GM04504 (cell line): Measurements from ENCODE around the gene CCDC141.

Experiments
- DNase-seq: peaks from one replicate; pipeline ENCODE4 v3.0.0-alpha.2; 2012; ENCODE audit warnings: low read depth

The CCDC141 gene

GRCh38 chr2:178978667-178979066 lies 71.3 kb downstream of the CCDC141 start:
- DNase-seq, result no peak

- DNase-seq, result no peak
Measured at GRCh38 chr2:178976351-178976750, 73.6 kb downstream of the CCDC141 start.

DNA sequence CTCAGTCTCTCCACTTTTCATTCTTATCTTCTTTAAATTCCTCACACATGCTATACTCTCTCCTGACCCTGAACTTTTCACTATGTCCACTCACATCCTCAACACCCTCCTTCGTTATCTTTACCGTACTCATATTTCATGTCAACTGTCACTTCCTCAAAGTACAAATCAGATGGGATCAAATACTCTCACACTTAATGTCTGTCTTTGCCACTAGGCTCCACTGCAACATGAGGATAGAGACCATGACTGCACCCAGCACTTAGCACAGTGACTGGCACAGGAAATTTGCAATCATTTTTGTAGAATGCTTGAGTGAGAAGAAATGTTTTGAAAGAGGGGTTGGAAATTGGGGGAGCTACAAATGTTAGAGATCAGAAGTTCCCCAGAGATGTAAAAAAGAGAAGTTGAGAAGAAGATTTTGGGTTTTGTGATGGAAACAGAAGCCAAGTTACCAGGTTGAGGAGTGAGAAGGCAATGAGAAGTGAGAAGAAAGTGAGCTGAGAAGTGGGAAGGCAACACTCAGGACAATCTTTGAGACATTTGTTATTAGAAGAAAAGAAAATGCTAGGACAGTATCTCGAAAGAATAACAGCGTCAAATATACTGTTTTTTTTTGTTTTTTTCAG lies 87.0 kb downstream of the CCDC141 start:
- DNase-seq, result no peak

DNA sequence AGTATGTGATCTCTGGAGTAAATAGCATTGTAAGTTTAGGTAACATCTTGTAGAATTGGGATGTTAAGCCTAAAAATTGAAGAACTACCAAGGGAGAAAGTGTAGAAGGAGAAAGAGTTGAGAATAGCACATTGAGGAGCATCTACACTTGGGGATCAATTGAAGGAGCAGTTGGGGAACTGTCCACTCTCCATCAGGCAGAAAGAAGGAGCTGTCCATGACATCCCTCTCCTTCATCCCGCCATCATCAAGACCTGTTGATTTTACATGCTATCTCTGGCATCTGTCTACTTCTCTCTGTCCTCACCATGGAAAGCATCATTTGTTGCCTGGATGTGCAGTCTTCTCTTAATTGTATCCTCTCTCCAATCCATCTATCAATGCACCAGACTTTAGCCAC lies 87.8 kb downstream of the CCDC141 start:
- no peak for DNase-seq

GRCh38 chr2:178954049-178954448 lies 95.9 kb downstream of the CCDC141 start:
- no peak for DNase-seq

DNA sequence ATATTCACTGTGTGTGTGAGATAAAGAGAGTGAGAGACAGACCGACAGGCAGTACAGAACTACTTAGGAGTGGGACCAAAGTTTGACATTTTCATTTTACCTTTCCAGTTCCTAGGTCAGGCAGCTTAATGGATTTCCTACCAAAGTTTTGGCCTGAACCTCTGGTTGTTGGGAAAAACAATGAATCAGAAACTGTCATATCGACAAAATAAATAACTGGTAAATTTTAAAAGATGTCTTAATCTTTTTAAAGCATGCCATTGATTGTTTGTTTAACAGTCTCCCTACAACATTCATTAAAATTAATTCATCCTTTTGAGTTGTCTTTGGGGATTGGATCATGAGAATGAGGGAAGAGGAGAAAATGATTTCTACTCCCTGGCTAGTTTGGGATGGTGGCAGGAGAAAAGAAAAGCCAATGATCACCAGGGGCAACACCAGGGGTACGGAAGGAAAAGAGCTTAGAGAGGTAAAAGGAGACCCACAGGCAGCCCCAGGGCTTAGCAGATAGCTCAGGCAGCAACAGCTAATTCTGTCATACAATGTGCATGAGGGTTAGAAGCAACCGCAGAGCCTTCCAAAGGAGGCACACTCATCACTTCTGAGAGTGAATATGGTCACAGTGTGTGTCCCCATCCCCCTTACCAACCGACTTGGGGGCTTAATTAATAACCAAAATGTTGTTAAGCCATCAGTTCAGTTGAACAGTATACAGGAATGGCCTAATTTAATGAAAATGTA lies 98.5 kb downstream of the CCDC141 start:
- no peak for DNase-seq

- no peak for DNase-seq
Measured at GRCh38 chr2:178949584-178949983, 100.4 kb downstream of the CCDC141 start.

GRCh38 chr2:178949151-178949550 lies 100.8 kb downstream of the CCDC141 start:
- DNase-seq, result no peak

DNA sequence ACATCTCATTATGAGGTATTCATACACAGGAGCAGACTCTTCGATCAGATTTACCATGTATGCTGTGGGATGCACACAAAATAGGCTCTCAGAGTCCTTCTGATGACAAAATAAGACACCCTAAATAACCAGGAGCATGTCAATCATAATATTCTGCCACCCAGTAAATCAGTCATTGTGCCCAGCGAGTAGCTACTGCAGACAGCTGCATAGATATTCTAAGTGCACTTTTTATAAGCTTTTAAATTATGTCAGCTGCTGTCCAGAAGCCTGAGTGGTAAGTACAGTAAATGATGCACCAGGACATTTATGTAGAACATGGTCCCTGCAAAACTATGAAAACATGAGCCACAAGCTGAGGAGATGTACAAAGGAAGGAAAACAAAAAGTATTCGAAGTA lies 102.9 kb downstream of the CCDC141 start:
- no peak for DNase-seq

GRCh38 chr2:178946494-178946893 lies 103.4 kb downstream of the CCDC141 start:
- no peak for DNase-seq

DNA sequence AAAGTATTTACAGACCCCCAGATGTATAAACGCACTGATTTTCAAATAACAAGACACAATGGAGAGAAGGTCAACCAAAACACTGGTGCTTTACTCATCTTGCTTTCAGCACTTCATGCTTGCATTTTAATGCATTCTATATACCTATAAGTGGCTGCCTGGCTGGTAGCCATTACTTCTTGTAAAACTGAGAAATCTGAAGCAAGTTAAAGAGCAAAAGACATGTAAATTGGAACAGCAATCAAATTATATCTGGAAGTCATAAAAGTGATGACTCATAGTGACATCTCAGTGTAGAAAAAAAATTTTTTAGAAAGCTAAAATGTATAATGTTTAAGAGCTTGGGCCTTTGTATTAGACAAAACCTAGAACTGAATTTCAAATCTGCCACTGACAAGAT lies 106.2 kb downstream of the CCDC141 start:
- DNase-seq, result no peak

DNA sequence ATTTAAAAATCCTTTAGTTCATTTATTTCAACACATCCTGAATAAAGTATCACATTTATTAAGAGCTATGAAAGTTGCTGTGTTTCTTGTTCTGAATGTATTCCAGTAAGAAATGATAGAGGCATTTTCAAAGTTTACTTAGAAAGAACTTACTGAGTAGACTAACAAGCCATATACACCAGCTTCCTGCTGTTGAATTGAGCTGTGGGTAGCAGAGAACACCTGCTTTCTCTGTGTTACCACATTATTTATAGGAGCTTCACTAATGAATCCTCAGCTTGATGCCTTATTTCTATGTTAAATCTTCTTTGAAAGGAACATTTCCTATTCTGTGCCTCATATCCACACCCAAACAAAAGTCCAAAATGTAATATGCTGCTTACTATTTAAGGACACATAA lies 115.4 kb downstream of the CCDC141 start:
- no peak for DNase-seq

- DNase-seq, result no peak
Measured at GRCh38 chr2:178933493-178933892, 116.4 kb downstream of the CCDC141 start.

DNA sequence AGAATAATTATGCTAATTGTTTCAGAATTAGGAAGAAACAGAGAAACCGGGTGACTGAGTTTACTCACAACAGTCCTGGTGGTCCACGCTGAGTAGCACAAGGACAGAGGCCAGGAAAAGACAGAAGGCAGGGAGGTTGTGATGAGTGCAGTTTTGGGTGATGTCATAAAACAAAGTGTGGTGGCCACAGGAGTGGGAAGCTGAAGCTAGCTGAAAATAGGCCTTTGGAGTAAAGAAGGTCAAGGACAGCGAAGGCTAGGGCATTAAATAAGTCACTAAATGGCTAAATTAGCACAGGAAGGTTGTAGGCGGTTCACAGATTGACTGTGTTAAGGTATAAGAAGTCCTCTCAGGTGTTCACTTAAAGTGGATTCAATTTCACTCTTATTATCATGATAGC lies 121.9 kb downstream of the CCDC141 start:
- DNase-seq, result no peak

GRCh38 chr2:178927173-178927572 lies 122.8 kb downstream of the CCDC141 start:
- DNase-seq, result no peak

DNA sequence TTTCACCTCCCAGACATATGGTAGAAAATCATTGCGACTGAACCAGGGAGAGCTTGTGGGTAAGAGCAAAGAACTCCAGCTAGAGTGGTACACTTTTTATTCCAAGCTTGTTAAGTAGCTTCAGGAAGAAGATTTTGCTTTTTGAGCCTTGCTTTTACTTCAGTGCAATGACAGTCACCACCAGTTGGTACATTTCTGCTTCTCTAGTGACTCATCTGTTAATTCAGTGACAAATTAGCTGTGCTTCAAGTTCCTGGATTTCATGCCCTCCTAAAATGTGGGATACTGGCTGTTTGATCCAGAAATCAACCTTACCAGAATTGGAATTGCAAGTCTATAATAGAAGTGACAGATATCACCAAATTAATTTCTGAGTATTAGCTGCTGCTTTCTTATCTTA lies 125.1 kb downstream of the CCDC141 start:
- no peak for DNase-seq

- no peak for DNase-seq
Measured at GRCh38 chr2:178923546-178923945, 126.4 kb downstream of the CCDC141 start.

DNA sequence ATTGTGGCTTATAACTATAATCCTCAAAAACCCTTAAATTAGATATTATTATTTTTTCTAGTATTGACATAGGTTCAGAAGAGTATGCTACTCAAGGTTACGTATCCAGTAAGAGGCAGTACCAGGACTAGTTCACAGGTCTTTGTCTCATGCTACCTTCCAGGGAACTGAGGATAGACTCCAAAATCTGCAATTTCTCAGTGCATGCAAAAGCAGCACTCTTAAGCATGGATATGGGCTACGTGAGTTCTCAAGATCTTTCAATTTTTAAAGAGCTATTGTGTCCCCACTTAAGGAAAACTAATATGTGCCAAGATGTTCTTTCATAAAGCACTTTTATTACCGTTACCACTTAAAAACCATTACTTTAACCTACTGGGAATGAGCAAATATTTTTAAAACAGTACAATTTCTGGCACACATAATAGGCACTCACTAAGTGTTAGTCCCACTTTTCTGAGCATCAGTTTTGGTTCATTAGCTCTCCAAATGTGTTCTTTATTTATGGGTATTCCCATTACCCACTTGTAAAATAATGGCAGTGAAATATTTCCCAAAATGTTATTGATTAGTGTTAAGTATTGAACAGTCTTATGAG lies 128.9 kb downstream of the CCDC141 start:
- no peak for DNase-seq

DNA sequence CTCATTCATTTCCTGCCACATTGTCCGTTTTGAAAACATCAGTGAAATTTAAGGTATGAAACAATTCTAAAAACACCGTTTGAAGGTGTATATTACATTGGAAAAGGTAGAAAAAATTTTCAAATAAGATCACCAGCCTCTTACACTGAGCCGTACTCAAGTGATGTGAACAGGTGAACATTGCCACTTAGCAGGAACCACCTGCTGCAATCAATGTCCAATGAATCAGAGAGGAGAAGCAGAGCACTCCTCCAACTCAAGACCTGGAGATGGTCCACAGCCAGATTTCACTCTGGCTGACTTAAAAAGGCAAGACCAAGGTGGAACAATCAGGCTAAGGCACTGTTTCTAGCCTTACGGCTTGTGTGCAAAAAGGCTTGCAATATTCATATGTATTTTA lies 132.4 kb downstream of the CCDC141 start:
- DNase-seq, result no peak

DNA sequence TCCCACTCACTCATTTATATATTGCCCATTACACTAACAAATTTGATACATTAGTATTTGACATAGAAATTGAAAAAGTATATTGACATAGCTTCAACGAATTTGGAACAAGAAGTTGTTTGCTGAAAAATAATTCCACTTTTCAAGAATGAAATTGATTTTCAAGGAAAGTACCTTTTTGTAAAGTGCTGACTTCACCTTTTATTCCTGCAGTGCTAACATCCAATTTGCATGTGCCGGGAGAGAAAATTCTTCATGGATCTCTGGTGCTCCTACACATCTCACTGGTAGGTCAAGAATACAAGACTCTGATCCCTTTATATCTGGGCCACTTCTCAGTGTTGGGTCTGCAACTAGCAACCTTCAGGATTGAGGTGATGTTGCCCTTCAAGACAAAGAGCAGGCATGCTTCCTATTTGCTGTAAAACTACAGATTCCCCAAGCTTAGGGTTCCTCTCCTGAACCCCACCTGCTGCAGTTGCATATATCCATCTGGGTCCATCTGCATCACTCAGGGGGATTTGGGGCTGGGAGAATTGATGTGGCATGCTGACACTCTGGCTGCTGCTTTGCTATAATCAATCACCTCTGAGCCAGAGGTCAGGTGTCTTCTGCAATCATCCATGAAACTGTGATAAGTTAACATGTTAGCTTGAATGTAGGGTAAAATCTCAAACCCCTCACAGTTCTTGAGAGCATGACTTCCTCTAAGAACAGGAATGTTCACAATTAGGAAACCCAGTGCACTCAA lies 134.3 kb downstream of the CCDC141 start:
- no peak for DNase-seq

DNA sequence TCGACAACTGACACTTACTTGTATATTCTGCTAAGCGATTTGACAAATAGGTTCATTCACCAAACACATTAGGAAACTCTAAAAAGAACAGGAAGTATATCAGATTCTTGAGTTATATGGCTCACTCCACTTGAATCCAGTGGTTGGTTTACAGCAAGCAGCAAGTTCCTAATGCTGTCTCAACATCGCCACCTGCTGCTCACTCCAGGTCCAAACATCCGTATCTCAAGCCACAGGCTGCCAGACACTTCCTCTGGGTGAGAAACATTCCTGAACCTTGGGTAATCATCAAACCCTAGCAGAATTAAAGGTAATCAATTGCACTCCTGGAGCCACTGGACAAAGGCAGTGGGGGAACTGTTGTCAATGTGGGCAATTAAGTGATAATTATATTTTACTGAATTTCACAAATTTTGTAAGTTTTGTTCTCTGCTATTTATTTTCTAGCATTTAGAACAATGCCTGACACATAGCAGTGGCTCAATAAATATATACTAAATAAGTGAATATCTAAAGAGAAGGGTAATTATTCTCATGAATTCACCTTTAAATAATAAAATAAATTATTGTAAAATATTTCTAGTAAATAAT lies 135.6 kb downstream of the CCDC141 start:
- DNase-seq, result peak; percentile 51

DNA sequence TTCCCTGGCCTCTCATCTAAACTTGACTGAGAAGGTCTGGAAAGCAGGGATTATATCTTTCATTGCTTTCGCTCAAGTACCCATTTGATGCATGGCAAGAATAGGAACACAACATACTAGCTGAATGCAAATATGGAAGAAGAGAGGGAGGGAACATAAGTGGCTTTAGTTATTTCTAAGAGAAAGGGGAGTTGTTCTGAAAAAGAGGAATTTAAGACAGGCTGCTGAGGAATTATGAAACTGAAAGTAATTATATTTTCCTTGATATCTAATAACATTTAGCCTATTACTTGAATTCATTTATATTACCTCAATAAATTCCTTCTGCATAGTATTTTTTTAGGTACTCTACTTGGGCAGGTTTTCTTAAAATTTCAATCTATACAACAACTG lies 136.9 kb downstream of the CCDC141 start:
- no peak for DNase-seq
